ENCODE measurements around the gene MAGEA11.

DNA sequence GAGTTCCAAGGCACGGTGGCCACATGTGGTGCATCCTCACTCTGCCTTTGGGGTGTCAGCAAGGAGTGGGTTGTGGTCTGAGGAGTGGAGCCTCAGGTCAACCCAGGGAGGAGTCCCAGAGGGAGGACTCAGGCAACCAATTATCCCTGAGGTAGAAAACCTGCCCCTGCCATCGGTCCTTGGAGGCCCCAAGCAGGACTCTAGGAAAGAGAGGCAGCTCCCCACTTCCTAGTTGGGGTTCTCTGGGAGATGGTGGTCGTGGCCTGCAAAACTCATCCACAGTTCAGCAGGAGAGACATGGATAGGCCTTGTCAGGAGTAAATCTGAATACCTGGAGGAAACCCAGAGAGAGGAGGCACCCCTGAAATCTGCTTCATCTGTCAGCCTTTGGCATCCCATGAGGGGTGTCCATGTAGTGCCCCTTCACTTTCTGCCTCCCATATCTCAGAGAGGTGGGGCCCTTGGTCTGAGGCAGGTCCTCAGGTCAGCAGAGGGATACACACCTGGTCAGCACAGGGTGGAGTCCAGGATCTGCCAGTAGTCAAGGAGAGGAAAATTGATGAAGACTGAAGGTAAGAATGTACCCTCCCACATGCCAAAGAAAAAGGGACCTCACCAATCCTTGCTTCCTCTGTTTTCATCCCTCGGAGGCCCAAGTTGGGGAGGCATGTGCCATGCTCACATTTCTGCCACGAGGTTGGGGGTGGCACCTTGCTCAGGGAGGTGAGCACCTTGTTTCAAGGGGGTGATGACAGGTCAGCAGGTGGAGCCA is 1.6 kb downstream of the MAGEA11 start:
- TF ChIP-seq, protein P1, sequence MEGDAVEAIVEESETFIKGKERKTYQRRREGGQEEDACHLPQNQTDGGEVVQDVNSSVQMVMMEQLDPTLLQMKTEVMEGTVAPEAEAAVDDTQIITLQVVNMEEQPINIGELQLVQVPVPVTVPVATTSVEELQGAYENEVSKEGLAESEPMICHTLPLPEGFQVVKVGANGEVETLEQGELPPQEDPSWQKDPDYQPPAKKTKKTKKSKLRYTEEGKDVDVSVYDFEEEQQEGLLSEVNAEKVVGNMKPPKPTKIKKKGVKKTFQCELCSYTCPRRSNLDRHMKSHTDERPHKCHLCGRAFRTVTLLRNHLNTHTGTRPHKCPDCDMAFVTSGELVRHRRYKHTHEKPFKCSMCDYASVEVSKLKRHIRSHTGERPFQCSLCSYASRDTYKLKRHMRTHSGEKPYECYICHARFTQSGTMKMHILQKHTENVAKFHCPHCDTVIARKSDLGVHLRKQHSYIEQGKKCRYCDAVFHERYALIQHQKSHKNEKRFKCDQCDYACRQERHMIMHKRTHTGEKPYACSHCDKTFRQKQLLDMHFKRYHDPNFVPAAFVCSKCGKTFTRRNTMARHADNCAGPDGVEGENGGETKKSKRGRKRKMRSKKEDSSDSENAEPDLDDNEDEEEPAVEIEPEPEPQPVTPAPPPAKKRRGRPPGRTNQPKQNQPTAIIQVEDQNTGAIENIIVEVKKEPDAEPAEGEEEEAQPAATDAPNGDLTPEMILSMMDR (IDR thresholded peaks at IDR 0.05): no peak
- TF ChIP-seq POLR2A (IDR thresholded peaks at IDR 0.05): no peak
- TF ChIP-seq POLR2AphosphoS5 (IDR thresholded peaks at IDR 0.05): no peak
- no peak for TF ChIP-seq EP300 (IDR thresholded peaks at IDR 0.05)
